Activated T-cell treated with anti-CD3 and anti-CD28 coated beads, Interleukin-2, amount 50 U/mL, for 24 hours (primary cell): Measurements from ENCODE around the gene RFT1.

ENCODE experiments used
- DNase-seq: peaks from one replicate; pipeline ENCODE4 v3.0.0-alpha.2; 2020
- H3K27ac Mint-ChIP-seq: 2 replicates; pipeline ENCODE4 v1.8.0; 2020; ENCODE audit warnings: mild to moderate bottlenecking, mixed read lengths
- H3K27me3 Mint-ChIP-seq: 2 replicates; pipeline ENCODE4 v1.8.0; 2020; ENCODE audit warnings: mixed read lengths
- H3K36me3 Mint-ChIP-seq: 2 replicates; pipeline ENCODE4 v1.8.0; 2020; ENCODE audit warnings: low read depth, mixed read lengths
- H3K4me1 Mint-ChIP-seq: 2 replicates; pipeline ENCODE4 v1.8.0; 2020; ENCODE audit warnings: low read depth, mixed read lengths
- H3K4me3 Mint-ChIP-seq: 2 replicates; pipeline ENCODE4 v1.8.0; 2020; ENCODE audit warnings: mild to moderate bottlenecking, moderate library complexity, mixed read lengths
- H3K9me3 Mint-ChIP-seq: 2 replicates; pipeline ENCODE4 v1.8.0; 2020; ENCODE audit warnings: mixed read lengths

The RFT1 gene

GRCh38 chr3:53109891-53110771 lies 20.1 kb downstream of the RFT1 start:
- H3K4me3 Mint-ChIP-seq = no peak overlapping the region
- H3K4me1 Mint-ChIP-seq = peaks cover 30% of the 10 kb centered on the region
- peak overlapping the region; percentile 90 for H3K27ac Mint-ChIP-seq
- no peaks in the 10 kb centered on the region for H3K9me3 Mint-ChIP-seq
- peaks cover 72% of the 10 kb centered on the region for H3K36me3 Mint-ChIP-seq
- peak; percentile 47 for DNase-seq
- no peaks in the 10 kb centered on the region for H3K27me3 Mint-ChIP-seq

- Mint-ChIP-seq H3K36me3 (peaks cover 81% of the 10 kb centered on the region), H3K4me1 (peaks cover 37% of the 10 kb centered on the region), H3K4me3 (peak overlapping the region; percentile 39), H3K27me3 (no peaks in the 10 kb centered on the region), H3K27ac (peak overlapping the region; percentile 90), H3K9me3 (no peaks in the 10 kb centered on the region)
- DNase-seq = no peak
Measured at GRCh38 chr3:53109190-53109589, 21.0 kb downstream of the RFT1 start.

GRCh38 chr3:53104762-53105161 lies 25.5 kb downstream of the RFT1 start:
- Mint-ChIP-seq H3K4me1 (peaks cover 71% of the 10 kb centered on the region), H3K27ac (peak overlapping the region; percentile 26), H3K4me3 (no peak overlapping the region), H3K9me3 (no peaks in the 10 kb centered on the region), H3K36me3 (peaks cover 96% of the 10 kb centered on the region), H3K27me3 (no peaks in the 10 kb centered on the region)
- no peak for DNase-seq

GRCh38 chr3:53103397-53104296 lies 26.6 kb downstream of the RFT1 start:
- H3K27me3 Mint-ChIP-seq = no peaks in the 10 kb centered on the region
- H3K27ac Mint-ChIP-seq = peak overlapping the region; percentile 91
- no peak for DNase-seq
- peaks cover 65% of the 10 kb centered on the region for H3K4me1 Mint-ChIP-seq
- H3K36me3 Mint-ChIP-seq = peaks cover 96% of the 10 kb centered on the region
- H3K9me3 Mint-ChIP-seq = no peaks in the 10 kb centered on the region
- H3K4me3 Mint-ChIP-seq = no peak overlapping the region

GRCh38 chr3:53102601-53103147 lies 27.6 kb downstream of the RFT1 start:
- Mint-ChIP-seq H3K4me1 (peaks cover 64% of the 10 kb centered on the region), H3K27me3 (no peaks in the 10 kb centered on the region), H3K4me3 (peak overlapping the region; percentile 39), H3K36me3 (peaks cover 95% of the 10 kb centered on the region), H3K27ac (peak overlapping the region; percentile 91), H3K9me3 (no peaks in the 10 kb centered on the region)
- peak; percentile 58 for DNase-seq

GRCh38 chr3:53101956-53102355 lies 28.3 kb downstream of the RFT1 start:
- no peak for DNase-seq
- H3K9me3 Mint-ChIP-seq = no peaks in the 10 kb centered on the region
- H3K4me1 Mint-ChIP-seq = peaks cover 65% of the 10 kb centered on the region
- peak overlapping the region; percentile 39 for H3K4me3 Mint-ChIP-seq
- no peaks in the 10 kb centered on the region for H3K27me3 Mint-ChIP-seq
- peak overlapping the region; percentile 91 for H3K27ac Mint-ChIP-seq
- peaks cover 95% of the 10 kb centered on the region for H3K36me3 Mint-ChIP-seq

- peaks cover 65% of the 10 kb centered on the region for H3K4me1 Mint-ChIP-seq
- H3K4me3 Mint-ChIP-seq = no peak overlapping the region
- peak overlapping the region; percentile 91 for H3K27ac Mint-ChIP-seq
- H3K27me3 Mint-ChIP-seq = no peaks in the 10 kb centered on the region
- no peak for DNase-seq
- no peaks in the 10 kb centered on the region for H3K9me3 Mint-ChIP-seq
- H3K36me3 Mint-ChIP-seq = peaks cover 94% of the 10 kb centered on the region
Measured at GRCh38 chr3:53100818-53101466, 29.3 kb downstream of the RFT1 start.

GRCh38 chr3:53097887-53098286 lies 32.3 kb downstream of the RFT1 start:
- peaks cover 94% of the 10 kb centered on the region for H3K36me3 Mint-ChIP-seq
- no peak for DNase-seq
- H3K4me1 Mint-ChIP-seq = peaks cover 42% of the 10 kb centered on the region
- H3K27ac Mint-ChIP-seq = peak overlapping the region; percentile 45
- no peak overlapping the region for H3K4me3 Mint-ChIP-seq
- no peaks in the 10 kb centered on the region for H3K27me3 Mint-ChIP-seq
- no peaks in the 10 kb centered on the region for H3K9me3 Mint-ChIP-seq

GRCh38 chr3:53092942-53093341 lies 37.3 kb downstream of the RFT1 start:
- H3K4me1 Mint-ChIP-seq = peaks cover 6% of the 10 kb centered on the region
- H3K27ac Mint-ChIP-seq = peak overlapping the region; percentile 37
- no peaks in the 10 kb centered on the region for H3K27me3 Mint-ChIP-seq
- H3K9me3 Mint-ChIP-seq = no peaks in the 10 kb centered on the region
- DNase-seq = no peak
- peaks cover 91% of the 10 kb centered on the region for H3K36me3 Mint-ChIP-seq
- no peak overlapping the region for H3K4me3 Mint-ChIP-seq

- H3K9me3 Mint-ChIP-seq = no peaks in the 10 kb centered on the region
- peak overlapping the region; percentile 24 for H3K27ac Mint-ChIP-seq
Measured at GRCh38 chr3:53092216-53092615, 38.0 kb downstream of the RFT1 start.

GRCh38 chr3:53091011-53091410 lies 39.2 kb downstream of the RFT1 start:
- DNase-seq = no peak
- Mint-ChIP-seq H3K4me3 (no peak overlapping the region), H3K9me3 (no peaks in the 10 kb centered on the region), H3K27ac (no peak overlapping the region), H3K36me3 (peaks cover 90% of the 10 kb centered on the region), H3K27me3 (no peaks in the 10 kb centered on the region), H3K4me1 (no peaks in the 10 kb centered on the region)

More at GRCh38 chr3:53092216-53092615, 38.0 kb downstream of the RFT1 start:
- H3K4me3 Mint-ChIP-seq = no peak overlapping the region
- no peaks in the 10 kb centered on the region for H3K27me3 Mint-ChIP-seq
- DNase-seq = no peak
- H3K4me1 Mint-ChIP-seq = no peaks in the 10 kb centered on the region
- peaks cover 93% of the 10 kb centered on the region for H3K36me3 Mint-ChIP-seq

- Mint-ChIP-seq H3K4me3 (no peak overlapping the region), H3K36me3 (peaks cover 85% of the 10 kb centered on the region), H3K9me3 (no peaks in the 10 kb centered on the region), H3K27me3 (no peaks in the 10 kb centered on the region), H3K4me1 (peaks cover under 1% of the 10 kb centered on the region), H3K27ac (no peak overlapping the region)
- DNase-seq = no peak
Measured at GRCh38 chr3:53089511-53089910, 40.7 kb downstream of the RFT1 start.

GRCh38 chr3:53085476-53085875 lies 44.8 kb downstream of the RFT1 start:
- H3K27me3 Mint-ChIP-seq = no peaks in the 10 kb centered on the region
- no peaks in the 10 kb centered on the region for H3K9me3 Mint-ChIP-seq
- H3K4me3 Mint-ChIP-seq = no peak overlapping the region
- peaks cover 4% of the 10 kb centered on the region for H3K4me1 Mint-ChIP-seq
- H3K27ac Mint-ChIP-seq = peak overlapping the region; percentile 29
- no peak for DNase-seq
- H3K36me3 Mint-ChIP-seq = peaks cover 55% of the 10 kb centered on the region
